K562 (cell line): ENCODE measurements around the gene STRA6. TPM values are rescaled to one million over a fixed set of nuclear protein-coding genes. Genes with fewer than 3 reads are reported as not detected.

Source experiments
- ATAC-seq: fragments of 200-7000 bp; cut with Tn5 transposase; 3 replicates; pipeline ENCODE4 v1.9.1; 2020; ENCODE audit warnings: moderate library complexity
- BruUV-seq: library from RNA; stranded (reverse); fragments of 400-500 nt; replicated peaks from 2 replicates; lab custom pipeline; 2021; lab: Mats Ljungman, UMichigan
- CTCF ChIA-PET: fragments of 300-600 bp; formaldehyde crosslinking; extraction: SDS; loops from one replicate; lab custom pipeline; 2021; ENCODE audit warnings: low intra/inter-chr PET ratio; lab: Yijun Ruan, JAX
- POLR2A ChIA-PET: fragments of 300-600, 350-650 bp; sonication (Branson Sonifier 250); formaldehyde crosslinking; extraction: SDS; loops from one replicate; lab custom pipeline; 2021; ENCODE audit warnings: antibody characterized with exemption, inconsistent platforms; lab: Yijun Ruan, JAX
- DNase-seq, 4 experiments: peaks; one replicate each; pipeline versions ENCODE4 v3.0.0 to v3.0.0-alpha.2; 2011 to 2018; ENCODE audit warnings: low spot score in 3 of 4, mixed read lengths in 3 of 4; ENCODE audit errors: extremely low read depth in 1 of 4
- FAIRE-seq: peaks from 2 replicates; lab custom pipeline; 2011; peaks lifted over from hg19 to GRCh38; lab: Jason Lieb, UNC
- H2AFZ ChIP-seq: 2 replicates; pipeline ENCODE4 v1.6.0; 2011; ENCODE audit warnings: low read depth, low read length, control low read depth, inconsistent platforms
- H3K27ac ChIP-seq: fragments of 200-600 bp; 3 replicates; pipeline ENCODE4 v1.8.0; 2011; ENCODE audit warnings: low read depth, mild to moderate bottlenecking, control low read depth, inconsistent platforms, low read length, moderate library complexity, mixed read lengths; ENCODE audit errors: extremely low read depth
- H3K27me3 ChIP-seq, 2 experiments: fragments of 300-600 bp in 1 of 2; 2 replicates in 1 of 2; 3 replicates in 1 of 2; pipeline versions ENCODE4 v1.6.0 to v1.8.0; 2011; ENCODE audit warnings: inconsistent platforms in 2 of 2, low read length in 2 of 2, mild to moderate bottlenecking in 1 of 2, mixed read lengths in 1 of 2, moderate library complexity in 1 of 2; ENCODE audit not compliant: control insufficient read depth in 2 of 2, insufficient read depth in 2 of 2
- H3K36me3 ChIP-seq: fragments of 300-600 bp; 3 replicates; pipeline ENCODE4 v1.8.0; 2011; ENCODE audit warnings: mild to moderate bottlenecking, low read length, inconsistent platforms; ENCODE audit not compliant: control insufficient read depth, insufficient read depth
- H3K4me1 ChIP-seq, 2 experiments: fragments of 200-600 bp in 1 of 2; replicated peaks in 1 of 2; 2 replicates in 1 of 2; 3 replicates in 1 of 2; pipeline versions ENCODE4 v1.5.1 to v1.8.0; 2011; ENCODE audit warnings: inconsistent platforms in 2 of 2, low read length in 2 of 2, mild to moderate bottlenecking in 1 of 2, mixed read lengths in 1 of 2, moderate library complexity in 1 of 2; ENCODE audit not compliant: control insufficient read depth in 2 of 2, insufficient read depth in 2 of 2
- H3K4me2 ChIP-seq: 2 replicates; pipeline ENCODE4 v1.6.1; 2011; ENCODE audit warnings: low read length, control low read depth, inconsistent platforms, mixed read lengths; ENCODE audit not compliant: insufficient read depth
- H3K4me3 ChIP-seq: fragments of 200-600 bp; sonication (generic), shearing (Covaris generic); 2 replicates; pipeline ENCODE4 v1.5.1; 2016; ENCODE audit warnings: control low read depth, inconsistent platforms
- H3K79me2 ChIP-seq: fragments of 200-600 bp; 3 replicates; pipeline ENCODE4 v1.8.0; 2011; ENCODE audit warnings: low read length, inconsistent platforms; ENCODE audit not compliant: control insufficient read depth, insufficient read depth
- H3K9ac ChIP-seq, 2 experiments: 2 replicates each; pipeline versions ENCODE4 v1.6.0 to v1.6.1; 2011; ENCODE audit warnings: low read depth in 2 of 2, low read length in 2 of 2, control low read depth in 1 of 2, inconsistent platforms in 1 of 2, mild to moderate bottlenecking in 1 of 2, mixed read lengths in 1 of 2; ENCODE audit not compliant: insufficient read depth in 1 of 2
- H3K9me1 ChIP-seq: one replicate; pipeline ENCODE4 v1.6.0; 2011; ENCODE audit warnings: inconsistent platforms, mild to moderate bottlenecking, low read length, moderate library complexity; ENCODE audit not compliant: control insufficient read depth, insufficient read depth
- H3K9me3 ChIP-seq: replicated peaks from 2 replicates; pipeline ENCODE4 v1.5.1; 2011; ENCODE audit warnings: low read depth, low read length, inconsistent platforms; ENCODE audit not compliant: control insufficient read depth, insufficient read depth
- H4K20me1 ChIP-seq: replicated peaks from 2 replicates; pipeline ENCODE4 v1.6.1; 2011; ENCODE audit warnings: low read length, inconsistent platforms, mixed read lengths; ENCODE audit not compliant: control insufficient read depth, insufficient read depth
- MTA1 ChIP-seq: fragments of 450-650 bp; IDR thresholded peaks from 2 replicates; pipeline ENCODE4 v1.6.1; 2017; ENCODE audit warnings: borderline replicate concordance
- PTTG1 ChIP-seq: fragments of 450-650 bp; IDR thresholded peaks from 2 replicates; pipeline ENCODE4 v1.6.1; 2016; ENCODE audit warnings: low read depth, mild to moderate bottlenecking, missing genetic modification characterization, missing compliant biosample characterization
- RBBP5 ChIP-seq: fragments of 200-600 bp; sonication (generic); IDR thresholded peaks from 2 replicates; pipeline ENCODE4 v1.6.1; 2012; ENCODE audit warnings: borderline replicate concordance, mild to moderate bottlenecking, low read length, control low read depth, inconsistent platforms; ENCODE audit not compliant: insufficient read depth, poor library complexity, severe bottlenecking
- USF2 ChIP-seq: sonication (generic); formaldehyde crosslinking; IDR thresholded peaks from 2 replicates; pipeline ENCODE4 v1.5.0; 2020; ENCODE audit warnings: missing genetic modification reagents
- WGBS: fragments of 100-300 bp; shearing (Covaris generic); methylation state at CpG from one replicate; pipeline ENCODE4 v1.1.6; 2016; ENCODE audit warnings: low coverage, mixed read lengths; ENCODE audit not compliant: insufficient coverage; ENCODE audit errors: missing lambda C conversion rate; 5-methylcytosine and 5-hydroxymethylcytosine counted together
- in situ Hi-C: fragments of 300-500 bp; cut with MboI; formaldehyde crosslinking; loops from 4 replicates; pipeline ENCODE4 v1.15.0; 2018; ENCODE audit warnings: inconsistent platforms, mixed read lengths
- intact Hi-C: fragments of 100-400 bp; cut with micrococcal nuclease; formaldehyde crosslinking; loops from 2 replicates; pipeline ENCODE4 v1.14.2; 2022
- polyA plus RNA-seq, 8 experiments: library from polyadenylated mRNA; depleted of rRNA in 4 of 8; stranded (reverse) in 5 of 8; unstranded in 3 of 8; fragments of >200 nt; fragmentation: Nextera tagmentation in 2 of 8; fragmentation: Illumina TruSeq in 1 of 8; extraction: Ambion mirVana in 2 of 8; extraction: Trizol in 1 of 8; gene quantifications; 2 replicates each; pipeline versions ENCODE4 v1.2.1 to v1.2.3, GENCODE V29; 2011 to 2014; ENCODE audit warnings: inconsistent platforms in 1 of 8, missing spikeins in 1 of 8
- total RNA-seq, 7 experiments: library from RNA; depleted of rRNA in 6 of 7; stranded (reverse); fragments of >200 nt in 6 of 7; fragmentation: Illumina TruSeq in 2 of 7; extraction: Trizol in 2 of 7; gene quantifications; 2 replicates each; pipeline versions ENCODE4 v1.2.1 to v1.2.3, GENCODE V29; 2011 to 2021; ENCODE audit warnings: low replicate concordance in 1 of 7
- TF ChIP-seq, protein P1 (sequence below): sonication (generic); formaldehyde crosslinking; IDR thresholded peaks from 2 replicates; pipeline ENCODE4 v1.8.0; 2022; ENCODE audit warnings: missing genetic modification reagents, mild to moderate bottlenecking, borderline replicate concordance

STRA6 gene
- total and polyA plus RNA-seq, 9 of the 15 experiments (the other 6 are each of a cell fraction or from before 2014, with no cell fraction given), result 0.04 to 2.0 (median 0.43) TPM; not detected in 2

DNA sequence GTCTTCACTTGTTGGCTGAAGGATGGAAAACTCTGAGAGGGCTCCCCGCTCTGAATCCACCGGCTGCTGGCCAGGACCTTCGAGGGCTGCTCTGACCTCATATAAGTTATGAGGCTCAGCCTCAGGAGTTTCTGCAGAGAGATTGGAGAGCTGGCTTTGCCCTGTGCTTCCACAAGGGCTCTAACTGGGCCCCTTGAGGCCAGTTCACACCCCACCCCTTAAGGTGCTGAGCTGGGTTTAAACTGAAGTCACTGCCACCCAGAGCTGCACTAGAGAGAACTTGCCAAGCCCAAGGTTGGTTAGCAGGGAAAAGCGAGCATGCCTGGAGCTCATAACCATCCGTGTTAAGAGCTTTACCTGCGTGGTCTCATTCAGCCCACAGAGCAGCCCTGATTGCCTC, 30.8 kb upstream of the STRA6 start:
- FAIRE-seq (no peak), DNase-seq (no peak), ATAC-seq (no peak)
- POLR2A ChIA-PET, result interaction anchor here (0.7 to 1.7 kb wide), 4 partner anchors 9 to 83 kb away, joined by 3 to 5 read pairs (median 4); no protein-coding TSS in a partner anchor
- Histone ChIP-seq H4K20me1 (peaks cover under 1% of the 10 kb centered on the region), H3K27ac (no peak overlapping the region), H2AFZ (no peak overlapping the region), H3K9me3 (no peaks in the 10 kb centered on the region), H3K27me3 (peaks cover 16 to 54% of the 10 kb centered on the region in 2 experiments), H3K4me2 (no peak overlapping the region), H3K4me1 (no peaks in the 10 kb centered on the region), H3K79me2 (no peaks in the 10 kb centered on the region), H3K36me3 (no peaks in the 10 kb centered on the region), H3K4me3 (no peak overlapping the region), H3K9ac (no peak overlapping the region), H3K9me1 (no peaks in the 10 kb centered on the region)
- in situ Hi-C loops (no loop called here), intact Hi-C loops (no loop called here)
- TF ChIP-seq RBBP5 (no peak), MTA1 (no peak), PTTG1 (tag) (no peak)
- TF ChIP-seq, protein P1, sequence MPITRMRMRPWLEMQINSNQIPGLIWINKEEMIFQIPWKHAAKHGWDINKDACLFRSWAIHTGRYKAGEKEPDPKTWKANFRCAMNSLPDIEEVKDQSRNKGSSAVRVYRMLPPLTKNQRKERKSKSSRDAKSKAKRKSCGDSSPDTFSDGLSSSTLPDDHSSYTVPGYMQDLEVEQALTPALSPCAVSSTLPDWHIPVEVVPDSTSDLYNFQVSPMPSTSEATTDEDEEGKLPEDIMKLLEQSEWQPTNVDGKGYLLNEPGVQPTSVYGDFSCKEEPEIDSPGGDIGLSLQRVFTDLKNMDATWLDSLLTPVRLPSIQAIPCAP (CRISPR knock-in tag), result no peak
- WGBS, result 1% methylated on average over 6 of the region's 6 CpGs
- BruUV-seq, result no TSS peak
- CTCF ChIA-PET, result no interaction called here

- TF ChIP-seq USF2 (CRISPR knock-in tag), result no peak
- no peaks in the 10 kb centered on the region for H3K36me3 ChIP-seq
- intact Hi-C loops (no loop called here), in situ Hi-C loops (no loop called here)
- H3K27ac ChIP-seq, result no peak overlapping the region
- no peak for DNase-seq
- FAIRE-seq, result no peak
- no TSS peak for BruUV-seq
- no peaks in the 10 kb centered on the region for H3K9me1 ChIP-seq
- no peak overlapping the region for H3K4me3 ChIP-seq
- ChIA-PET CTCF (no interaction called here), POLR2A (interaction anchor here (0.6 kb wide), 1 partner anchor 274 kb away, joined by 3 read pairs; no protein-coding TSS in a partner anchor)
- H4K20me1 ChIP-seq, result peaks cover 7% of the 10 kb centered on the region
- H3K9me3 ChIP-seq, result no peaks in the 10 kb centered on the region
- peaks cover 18 to 69% of the 10 kb centered on the region in 2 experiments for H3K27me3 ChIP-seq
- H3K9ac ChIP-seq, result no peak overlapping the region
- no peak overlapping the region for H2AFZ ChIP-seq
- H3K4me2 ChIP-seq, result no peak overlapping the region
- 0% methylated on average over 10 of the region's 10 CpGs for WGBS
- no peaks in the 10 kb centered on the region for H3K79me2 ChIP-seq
- ATAC-seq, result no peak
- H3K4me1 ChIP-seq, result no peaks in the 10 kb centered on the region
Observed at GRCh38 chr15:74231475-74231874, 28.9 kb upstream of the STRA6 start.
